Stomach (tissue), 9 donors: Measurements from ENCODE around the gene RASAL2. TPM values are rescaled to one million over a fixed set of nuclear protein-coding genes. Genes with fewer than 3 reads are reported as not detected.

ENCODE experiments used
- DNase-seq, 2 donors: peaks; one replicate each; pipeline versions ENCODE4 v3.0.0 to v3.0.0-alpha.2; 2013 to 2019
- H3K27ac ChIP-seq, 5 donors: fragments of 200-600 bp in 4 of 5; sonication (generic) in 4 of 5; one replicate each; pipeline ENCODE4 v1.5.1; 2013 to 2019; ENCODE audit warnings: mild to moderate bottlenecking in 1 of 5, moderate library complexity in 1 of 5
- H3K27me3 ChIP-seq, 3 donors: fragments of 200-600 bp; sonication (generic); one replicate each; pipeline ENCODE4 v1.5.1; 2017 to 2019; ENCODE audit warnings: mixed run types in 1 of 3
- H3K36me3 ChIP-seq, 4 donors: fragments of 200-600 bp; sonication (generic); 1 replicate in 3 of 4; 2 replicates in 1 of 4; pipeline ENCODE4 v1.5.1; 2016 to 2019
- H3K4me1 ChIP-seq, 4 donors: fragments of 200-600 bp; sonication (generic); one replicate each; pipeline ENCODE4 v1.5.1; 2016 to 2019
- H3K4me3 ChIP-seq, 4 donors: fragments of 200-600 bp; sonication (generic) in 3 of 4; one replicate each; pipeline ENCODE4 v1.5.1; 2016 to 2019; ENCODE audit warnings: mild to moderate bottlenecking in 1 of 4
- H3K9me3 ChIP-seq, 4 donors: fragments of 200-600 bp; sonication (generic); one replicate each; pipeline ENCODE4 v1.5.1; 2016 to 2019
- EP300 ChIP-seq: sonication (generic); formaldehyde crosslinking; IDR thresholded peaks from one replicate; pipeline ENCODE4 v1.6.1; 2017; ENCODE audit warnings: antibody characterized with exemption
- POLR2A ChIP-seq, 4 donors: fragments of 450-650 bp; IDR thresholded peaks; one replicate each; pipeline ENCODE4 v1.6.1; 2016; ENCODE audit warnings: antibody characterized with exemption in 4 of 4, control low read depth in 2 of 4, mild to moderate bottlenecking in 1 of 4, moderate library complexity in 1 of 4
- POLR2AphosphoS5 ChIP-seq, 3 donors: sonication (generic); formaldehyde crosslinking; IDR thresholded peaks; one replicate each; pipeline ENCODE4 v1.6.1; 2016; ENCODE audit warnings: antibody characterized with exemption in 3 of 3
- WGBS, 5 donors: extraction: QIAGEN DNeasy Blood & Tissue Kit in 3 of 5; methylation state at CpG; one replicate each; pipeline versions ENCODE4 v1.1.5 to v1.1.7; 2013 to 2018; 5-methylcytosine and 5-hydroxymethylcytosine counted together
- intact Hi-C: fragments of 100-400 bp; cut with DNase I; formaldehyde crosslinking; loops from one replicate; pipeline ENCODE4 v1.15.1; 2023; ENCODE audit warnings: low total_unique reads
- polyA plus RNA-seq, 3 donors: library from polyadenylated mRNA; stranded (reverse); fragments of 200-250 nt; gene quantifications; one replicate each; pipeline ENCODE4 v1.2.3, GENCODE V29; 2013
- total RNA-seq, 5 donors: library from RNA; depleted of rRNA; stranded (reverse); fragments of >200 nt; gene quantifications; one replicate each; pipeline versions ENCODE4 v1.1.0 to v1.2.3, GENCODE V29; 2014 to 2016
- TF ChIP-seq, protein P1 (sequence below), 7 experiments: fragments of 450-650 bp in 4 of 7; fragments of 200-600 bp in 3 of 7; sonication (generic) in 3 of 7; IDR thresholded peaks; one replicate each; pipeline ENCODE4 v1.5.1; 2016 to 2019; ENCODE audit warnings: antibody characterized with exemption in 7 of 7, control low read depth in 2 of 7, mild to moderate bottlenecking in 1 of 7
- donor health status: healthy with polysubstance abuse.
- donor health status: Bipolar disorder and iron deficiency.
- donor health status: healthy.

The RASAL2 gene
- total and polyA plus RNA-seq, 8 donors: 1.2 to 47.5 (median 14.3) TPM

DNA sequence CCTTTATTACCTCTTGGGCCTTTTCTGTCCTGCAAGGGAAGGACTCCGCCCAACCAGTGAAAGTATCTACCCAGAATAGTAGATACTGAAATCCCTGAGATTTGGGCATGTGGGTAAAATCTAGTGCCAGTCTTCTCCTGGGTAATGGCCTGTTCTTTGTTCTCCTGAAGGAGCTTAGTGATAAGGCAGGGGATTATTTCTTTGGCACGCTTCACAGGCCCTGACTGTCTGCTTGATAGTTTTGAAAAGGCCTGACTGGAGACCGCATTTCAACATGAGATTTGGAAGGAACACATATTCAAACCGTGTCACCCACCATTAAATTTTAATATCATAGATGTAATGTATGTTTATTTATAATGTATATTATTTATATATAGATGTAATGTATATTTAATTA is 48.9 kb downstream of the RASAL2 start:
- WGBS, 5 donors: 75 to 86% (median 79%) methylated on average over 4 of the region's 4 CpGs
- H3K27ac ChIP-seq: no peak overlapping the region
- DNase-seq: no peak

DNA sequence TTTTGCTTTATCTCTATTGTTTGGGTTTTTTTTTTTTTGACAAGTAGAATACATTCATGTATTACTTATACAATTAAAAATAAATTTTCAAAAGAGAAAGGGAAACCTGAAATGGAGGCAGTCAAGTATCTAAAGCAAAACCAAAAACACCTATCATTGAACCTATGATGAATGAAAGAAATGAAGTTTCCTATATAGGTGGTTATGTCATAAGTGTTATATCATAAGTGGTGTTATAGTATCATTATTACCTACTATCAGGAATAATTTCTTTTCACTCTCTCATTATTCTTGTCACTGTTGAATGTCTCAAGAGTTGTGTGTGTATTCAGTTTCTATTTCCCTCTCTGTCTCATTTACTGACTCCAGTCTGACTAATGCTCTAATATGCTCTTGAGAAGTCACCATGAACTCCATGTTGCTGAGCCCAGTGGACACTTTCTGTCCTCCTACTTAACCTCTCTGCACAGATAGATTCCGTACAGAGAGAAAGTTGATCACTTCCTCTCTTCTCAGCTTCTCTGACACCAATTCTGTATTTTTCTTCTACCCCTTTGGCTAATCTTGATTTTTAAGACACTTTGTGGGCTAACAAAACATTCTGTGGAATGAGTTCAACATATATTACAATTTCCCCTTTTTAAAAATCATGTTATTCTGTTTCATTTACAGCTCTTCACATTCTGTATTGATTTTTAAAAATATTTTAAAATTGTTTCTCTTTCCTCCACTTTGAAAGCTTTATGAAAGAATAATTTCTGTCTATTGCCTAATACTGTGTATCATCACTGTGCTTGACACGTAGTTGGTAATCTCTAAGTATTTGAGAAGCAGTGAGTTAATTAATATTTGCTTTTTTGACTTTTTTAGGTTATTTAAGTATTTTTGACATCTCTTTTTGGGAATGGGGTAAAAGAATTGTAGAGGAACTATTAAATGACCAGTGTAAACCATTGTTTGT is 50.1 kb downstream of the RASAL2 start:
- no peaks in the 10 kb centered on the region for H3K36me3 ChIP-seq
- no peak overlapping the region for H3K4me3 ChIP-seq
- 69 to 86% (median 78%) methylated on average over 2 of the region's 2 CpGs for WGBS, 5 donors
- H3K27me3 ChIP-seq: no peaks in the 10 kb centered on the region
- no peak for DNase-seq
- no peaks in the 10 kb centered on the region for H3K9me3 ChIP-seq
- TF ChIP-seq POLR2AphosphoS5 (IDR thresholded peaks at IDR 0.05): no peak
- no peak for TF ChIP-seq POLR2A (IDR thresholded peaks at IDR 0.05)
- no peak for TF ChIP-seq EP300
- TF ChIP-seq, protein P1, sequence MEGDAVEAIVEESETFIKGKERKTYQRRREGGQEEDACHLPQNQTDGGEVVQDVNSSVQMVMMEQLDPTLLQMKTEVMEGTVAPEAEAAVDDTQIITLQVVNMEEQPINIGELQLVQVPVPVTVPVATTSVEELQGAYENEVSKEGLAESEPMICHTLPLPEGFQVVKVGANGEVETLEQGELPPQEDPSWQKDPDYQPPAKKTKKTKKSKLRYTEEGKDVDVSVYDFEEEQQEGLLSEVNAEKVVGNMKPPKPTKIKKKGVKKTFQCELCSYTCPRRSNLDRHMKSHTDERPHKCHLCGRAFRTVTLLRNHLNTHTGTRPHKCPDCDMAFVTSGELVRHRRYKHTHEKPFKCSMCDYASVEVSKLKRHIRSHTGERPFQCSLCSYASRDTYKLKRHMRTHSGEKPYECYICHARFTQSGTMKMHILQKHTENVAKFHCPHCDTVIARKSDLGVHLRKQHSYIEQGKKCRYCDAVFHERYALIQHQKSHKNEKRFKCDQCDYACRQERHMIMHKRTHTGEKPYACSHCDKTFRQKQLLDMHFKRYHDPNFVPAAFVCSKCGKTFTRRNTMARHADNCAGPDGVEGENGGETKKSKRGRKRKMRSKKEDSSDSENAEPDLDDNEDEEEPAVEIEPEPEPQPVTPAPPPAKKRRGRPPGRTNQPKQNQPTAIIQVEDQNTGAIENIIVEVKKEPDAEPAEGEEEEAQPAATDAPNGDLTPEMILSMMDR (IDR thresholded peaks at IDR 0.05): no peak
- H3K27ac ChIP-seq: no peak overlapping the region
- intact Hi-C loops: no loop called here
- H3K4me1 ChIP-seq: peaks cover 0 to 5% (median 0%) of the 10 kb centered on the region in 4 donors

More for the DNA sequence above, 48.9 kb downstream of the RASAL2 start:
- Histone ChIP-seq H3K4me3 (no peak overlapping the region), H3K4me1 (peaks cover 0 to 3% (median 0%) of the 10 kb centered on the region in 4 donors), H3K27me3 (no peaks in the 10 kb centered on the region), H3K36me3 (no peaks in the 10 kb centered on the region), H3K9me3 (no peaks in the 10 kb centered on the region)
- TF ChIP-seq EP300 (no peak), POLR2A (IDR thresholded peaks at IDR 0.05) (no peak), POLR2AphosphoS5 (IDR thresholded peaks at IDR 0.05) (no peak)
- TF ChIP-seq, protein P1 (IDR thresholded peaks at IDR 0.05): no peak
- intact Hi-C loops: no loop called here

DNA sequence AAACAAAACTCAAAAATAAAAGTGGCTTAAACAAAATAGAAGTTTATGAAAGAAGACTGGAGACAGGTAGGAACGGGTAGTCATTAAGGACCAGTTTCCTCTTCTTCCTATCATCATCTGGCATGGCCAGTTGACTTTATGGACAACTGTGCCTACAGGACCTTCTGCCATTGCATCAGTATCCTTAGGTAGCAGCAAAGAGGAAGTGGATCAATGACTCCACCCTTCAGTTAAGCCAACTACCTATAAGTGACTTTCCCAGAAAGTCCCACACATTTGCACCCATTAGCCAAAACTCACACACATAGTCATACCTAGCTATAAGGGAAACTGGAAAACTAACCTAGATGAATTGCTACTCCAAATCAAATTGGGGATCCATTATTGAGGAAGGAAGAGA is 51.7 kb downstream of the RASAL2 start:
- WGBS, 5 donors: 79 to 95% (median 88%) methylated on average over 1 of the region's 1 CpG
- no peak overlapping the region for H3K4me3 ChIP-seq
- H3K9me3 ChIP-seq: no peaks in the 10 kb centered on the region
- no peak overlapping the region for H3K27ac ChIP-seq
- peaks cover 0 to 11% (median 0%) of the 10 kb centered on the region in 4 donors for H3K4me1 ChIP-seq
- H3K27me3 ChIP-seq: no peaks in the 10 kb centered on the region
- TF ChIP-seq, protein P1 (IDR thresholded peaks at IDR 0.05): no peak
- TF ChIP-seq POLR2AphosphoS5 (IDR thresholded peaks at IDR 0.05) (no peak), EP300 (no peak), POLR2A (IDR thresholded peaks at IDR 0.05) (no peak)
- no peaks in the 10 kb centered on the region for H3K36me3 ChIP-seq
- DNase-seq: no peak
- intact Hi-C loops: no loop called here

DNA sequence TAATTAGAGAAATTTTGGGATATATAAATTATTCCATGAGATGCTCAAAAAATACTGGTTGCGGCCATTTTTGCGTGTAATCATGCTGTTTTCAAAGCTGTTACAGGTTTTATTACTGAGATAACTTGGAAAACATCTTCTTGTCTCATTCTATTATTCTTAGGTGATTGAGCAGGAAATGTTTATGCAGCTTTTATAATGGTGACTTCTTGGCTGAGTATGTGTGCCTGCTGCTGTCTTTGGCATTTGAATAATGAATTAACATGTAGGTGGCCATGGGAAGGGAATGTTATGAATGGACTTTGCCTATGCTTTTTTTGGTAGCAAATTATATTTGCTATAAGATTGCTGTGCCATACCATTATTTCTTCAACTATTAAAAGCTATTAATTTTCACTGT is 52.5 kb downstream of the RASAL2 start:
- Histone ChIP-seq H3K4me1 (peaks cover 0 to 11% (median 0%) of the 10 kb centered on the region in 4 donors), H3K27me3 (no peaks in the 10 kb centered on the region), H3K36me3 (no peaks in the 10 kb centered on the region), H3K9me3 (no peaks in the 10 kb centered on the region), H3K4me3 (no peak overlapping the region), H3K27ac (no peak overlapping the region)
- no peak for TF ChIP-seq POLR2A (IDR thresholded peaks at IDR 0.05)
- no peak for TF ChIP-seq POLR2AphosphoS5 (IDR thresholded peaks at IDR 0.05)
- no peak for TF ChIP-seq EP300
- TF ChIP-seq, protein P1 (IDR thresholded peaks at IDR 0.05): no peak
- no peak for DNase-seq
- intact Hi-C loops: no loop called here
- 89 to 97% (median 96%) methylated on average over 2 of the region's 2 CpGs for WGBS, 5 donors
